AG08395 (cell line): ENCODE data around the gene TMEM121B.

Experiments
- DNase-seq: peaks from one replicate; pipeline ENCODE4 v3.0.0; 2012; ENCODE audit warnings: mixed read lengths, low spot score

TMEM121B gene

DNA sequence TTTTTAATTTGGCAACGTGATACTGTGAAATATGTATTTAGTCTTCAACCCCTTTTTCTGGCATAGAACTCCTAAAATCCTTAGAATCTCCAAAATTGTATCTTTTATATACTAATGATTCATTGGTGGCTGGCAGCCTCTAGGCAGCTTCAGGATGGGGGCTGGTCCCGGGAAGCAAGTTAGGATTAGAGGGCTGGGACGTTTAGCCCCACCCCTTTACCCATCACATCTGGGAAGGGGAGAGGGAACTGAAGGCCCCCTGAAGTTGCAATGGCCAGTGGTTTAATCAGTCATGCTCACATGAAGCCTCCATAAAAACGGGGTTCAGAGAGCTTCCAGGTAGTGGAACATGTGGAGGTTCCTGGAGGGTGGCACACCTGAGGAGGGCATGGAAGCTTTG is 29.3 kb downstream of the TMEM121B start:
- no peak for DNase-seq

DNA sequence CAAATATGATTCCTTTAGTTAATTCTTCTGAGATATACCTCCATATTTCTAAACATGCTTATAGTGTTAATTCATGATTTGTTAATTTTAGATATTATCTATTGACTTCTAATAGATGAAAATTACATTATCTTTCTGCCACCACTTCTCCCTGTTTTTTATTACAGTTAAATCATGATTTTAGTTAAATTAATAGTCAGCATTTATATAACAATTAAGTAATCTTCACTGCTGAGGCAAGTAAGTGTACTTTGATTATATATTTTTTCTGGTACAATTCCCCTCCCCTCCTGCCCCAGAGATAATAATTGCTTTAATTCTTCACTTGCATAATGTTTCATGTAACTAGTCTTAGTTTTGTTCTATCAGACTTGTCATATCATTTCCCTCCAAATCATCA is 30.6 kb downstream of the TMEM121B start:
- no peak for DNase-seq

DNA sequence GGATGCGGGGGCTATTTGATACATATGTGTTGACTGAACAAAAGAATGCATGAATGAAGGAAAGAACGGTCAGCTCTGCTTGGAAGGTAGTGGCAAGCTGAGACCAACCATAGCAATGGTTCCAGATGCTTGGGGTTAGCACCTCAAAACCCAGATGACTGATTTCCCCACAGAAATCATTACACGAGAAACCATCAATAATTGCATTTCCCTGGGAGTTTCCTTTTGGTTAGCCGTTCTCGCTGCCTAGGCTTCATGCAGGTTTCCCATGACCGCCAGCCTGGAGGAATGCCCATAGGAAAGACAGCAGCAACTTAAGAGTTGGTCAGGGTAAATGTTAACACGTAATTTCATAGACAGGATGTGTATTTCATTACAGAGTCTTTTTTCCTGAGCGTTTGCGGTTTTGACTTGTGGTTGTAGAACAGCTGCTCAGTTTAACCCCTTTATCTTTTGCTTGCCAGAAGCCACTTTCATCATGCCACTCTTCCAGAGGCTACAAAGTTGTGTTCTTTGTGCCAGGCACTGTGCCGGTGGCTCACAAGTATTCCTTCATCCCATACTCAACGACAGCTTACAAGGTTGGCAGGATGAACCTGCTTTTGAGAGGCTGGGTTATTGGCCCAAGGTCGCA is 33.5 kb downstream of the TMEM121B start:
- peak; percentile 40 for DNase-seq

DNA sequence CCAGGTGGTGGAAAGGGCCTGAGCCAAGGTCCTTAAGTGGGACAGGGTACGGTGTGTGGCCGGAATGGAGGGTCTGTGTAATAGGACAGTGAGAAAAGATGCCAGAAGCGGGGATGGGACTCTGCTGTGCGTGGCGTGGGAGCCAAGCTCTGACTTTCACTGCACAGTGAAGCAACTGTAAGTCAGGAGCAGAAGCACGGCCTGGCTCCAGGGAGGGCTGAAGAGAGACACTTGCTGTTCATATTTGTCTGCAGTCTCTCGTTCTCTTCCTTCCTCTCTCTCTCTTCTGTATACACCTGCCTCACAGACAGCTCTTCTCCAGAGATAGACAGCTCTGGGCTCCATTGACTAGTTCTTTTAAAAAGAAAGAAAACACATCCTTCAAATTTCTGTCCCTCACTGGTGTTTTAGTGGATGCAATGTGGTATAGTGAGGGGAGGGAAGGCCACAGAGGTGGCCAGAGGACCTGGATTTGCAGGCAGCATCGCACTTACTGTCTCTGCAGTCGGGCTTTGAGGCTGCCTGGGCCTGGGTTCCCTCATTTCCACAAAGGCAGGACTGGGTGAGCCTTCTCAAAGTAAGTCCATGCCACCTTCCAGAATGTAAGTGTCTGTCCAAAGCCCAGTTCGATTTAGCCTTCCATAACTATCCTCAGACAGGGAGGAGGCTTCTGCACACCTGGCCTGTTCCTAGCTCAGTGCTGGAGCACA is 34.2 kb downstream of the TMEM121B start:
- no peak for DNase-seq

DNA sequence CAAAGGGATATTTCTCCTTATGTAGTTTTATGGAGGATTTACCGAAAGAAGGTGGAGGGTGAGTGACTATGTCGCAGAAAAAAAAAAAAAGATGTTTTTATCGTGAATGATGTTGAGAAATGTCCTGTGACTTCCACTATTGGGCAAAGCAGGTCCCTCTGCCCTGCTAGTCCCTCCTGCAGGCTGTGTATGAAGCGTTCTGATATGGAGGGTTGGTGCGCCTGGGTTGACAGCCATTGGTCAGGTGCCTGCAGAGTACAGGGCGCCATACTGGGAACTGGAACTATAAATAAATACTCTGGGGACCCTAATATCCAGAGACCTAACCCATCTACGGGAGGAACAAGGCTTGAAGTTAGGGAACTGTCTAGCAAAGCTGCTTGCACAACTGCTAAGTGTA is 34.9 kb downstream of the TMEM121B start:
- DNase-seq = no peak

DNA sequence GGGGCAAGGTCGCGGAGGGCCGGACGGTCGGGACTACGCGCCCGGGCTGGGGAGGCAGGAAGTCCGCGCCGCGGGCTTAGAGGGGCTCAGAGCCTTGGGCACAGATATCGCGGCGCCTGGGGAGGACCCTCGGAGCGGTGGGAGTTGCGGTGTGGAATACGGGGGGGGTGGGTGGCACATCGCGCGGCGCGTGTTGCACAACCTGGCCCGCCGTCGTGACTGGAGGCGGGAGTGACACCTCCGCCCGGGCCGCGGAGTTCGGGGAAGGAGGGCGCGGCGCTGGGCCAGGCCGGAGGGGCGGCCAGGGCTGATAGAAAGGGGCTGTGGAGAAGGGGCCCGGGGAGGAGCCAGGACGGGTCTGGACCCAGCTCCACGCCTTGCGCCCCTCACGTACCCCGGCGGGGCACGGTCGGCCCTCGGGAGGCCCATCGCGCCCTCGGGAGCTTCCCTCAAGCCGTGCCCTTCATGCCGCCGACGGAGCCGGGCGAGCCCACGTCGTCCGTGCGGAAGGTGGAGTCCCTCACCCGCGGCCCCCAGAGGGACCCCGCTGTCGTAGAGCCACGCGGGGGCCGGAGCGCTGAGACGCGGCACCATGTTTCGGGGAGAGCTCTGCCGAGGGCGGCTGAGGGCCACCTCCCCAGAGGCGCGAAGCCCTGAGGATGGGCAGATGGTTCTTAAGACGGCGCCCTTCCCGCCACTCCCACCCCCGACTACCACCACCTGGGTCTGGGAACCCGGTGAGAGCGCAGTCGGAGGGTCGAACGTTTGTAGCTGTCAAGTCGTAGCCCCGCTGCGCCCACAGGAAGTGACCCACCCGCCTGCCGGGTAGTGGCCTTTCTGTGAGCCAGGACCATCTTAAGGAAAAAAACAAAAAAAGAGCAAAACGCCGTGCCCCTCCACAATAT is 35.6 kb downstream of the TMEM121B start:
- DNase-seq = peak; percentile 36

DNA sequence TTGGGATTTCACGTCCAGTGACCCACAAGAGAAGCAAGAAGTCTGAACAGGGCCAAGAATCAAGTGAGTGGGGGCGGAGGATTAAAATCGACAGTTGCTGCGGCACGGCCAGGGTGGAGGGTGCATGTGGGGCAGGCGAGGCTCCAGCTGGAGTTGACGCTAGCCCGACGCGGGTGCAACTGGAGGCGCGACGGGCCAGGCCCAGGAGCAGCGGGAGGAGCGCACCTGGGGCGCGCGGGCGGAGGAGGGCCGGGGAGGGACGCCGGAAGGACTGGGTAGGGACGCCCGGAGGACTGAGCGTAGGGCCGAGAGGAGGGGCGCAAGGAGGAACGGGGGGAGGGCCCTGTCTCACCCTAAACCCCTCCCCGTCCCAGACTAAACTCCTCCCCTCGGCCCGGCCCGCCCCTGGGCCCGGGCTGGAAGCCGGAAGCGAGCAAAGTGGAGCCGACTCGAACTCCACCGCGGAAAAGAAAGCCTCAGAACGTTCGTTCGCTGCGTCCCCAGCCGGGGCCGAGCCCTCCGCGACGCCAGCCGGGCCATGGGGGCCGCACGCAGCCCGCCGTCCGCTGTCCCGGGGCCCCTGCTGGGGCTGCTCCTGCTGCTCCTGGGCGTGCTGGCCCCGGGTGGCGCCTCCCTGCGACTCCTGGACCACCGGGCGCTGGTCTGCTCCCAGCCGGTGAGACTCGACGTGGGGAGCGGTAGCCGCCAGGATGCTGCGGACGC is 36.4 kb downstream of the TMEM121B start, which contains the start of gene IL17RA:
IL17RA (plus strand) TSS at position 447 of the 723 bp plus-strand sequence; CDS start at position 539, 92 bp downstream.
- peak; percentile 95 for DNase-seq

DNA sequence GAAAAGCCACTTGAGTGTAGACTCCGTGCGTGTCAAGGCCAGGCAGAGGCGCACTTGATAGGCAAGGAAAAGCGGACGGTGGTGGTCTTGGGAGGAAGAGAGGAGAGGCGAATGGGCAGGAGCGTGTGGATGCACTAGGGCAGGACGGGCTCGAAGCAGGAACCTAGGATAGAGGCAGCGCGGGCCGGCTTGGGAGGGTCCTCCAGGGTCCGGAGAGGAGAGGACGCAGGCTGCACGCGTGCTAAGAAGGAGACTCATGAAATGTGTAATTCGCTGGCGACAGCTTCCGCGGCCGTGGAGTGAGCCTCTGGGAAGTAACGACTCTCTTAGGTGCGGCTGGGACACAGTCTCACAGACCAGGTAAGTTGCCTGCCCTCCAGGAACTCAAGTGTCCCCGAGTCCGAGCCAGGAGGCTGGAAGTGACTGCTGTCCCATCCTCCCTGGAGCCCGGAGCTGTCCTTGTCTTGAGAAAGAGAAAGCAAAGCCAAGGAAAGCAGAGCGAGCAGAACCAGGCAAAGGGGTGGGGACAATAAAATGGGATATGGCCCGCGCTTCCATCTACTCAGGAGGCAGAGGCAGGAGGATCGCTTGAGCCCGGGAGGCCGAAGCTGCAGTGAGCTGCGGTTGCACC is 37.2 kb downstream of the TMEM121B start:
- no peak for DNase-seq

DNA sequence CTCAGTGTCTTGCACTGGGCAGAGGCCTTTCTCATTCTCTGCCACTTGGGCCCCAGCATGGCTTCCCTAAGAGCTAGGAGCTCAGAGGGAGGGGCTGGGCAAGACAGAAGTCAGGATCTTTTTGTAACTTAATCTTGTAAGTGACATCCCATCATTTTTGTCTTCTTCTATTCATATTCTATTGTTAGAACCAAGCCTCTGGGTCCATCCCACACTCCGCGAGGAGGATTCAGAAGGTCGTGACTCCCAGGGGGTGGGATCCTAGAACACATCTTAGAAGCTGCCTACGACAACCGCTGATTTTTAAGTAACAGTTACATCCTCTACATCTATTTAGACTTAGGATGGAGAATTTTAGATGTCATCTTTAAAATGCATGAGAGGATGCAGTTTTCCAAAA is 37.9 kb downstream of the TMEM121B start:
- DNase-seq = no peak

DNA sequence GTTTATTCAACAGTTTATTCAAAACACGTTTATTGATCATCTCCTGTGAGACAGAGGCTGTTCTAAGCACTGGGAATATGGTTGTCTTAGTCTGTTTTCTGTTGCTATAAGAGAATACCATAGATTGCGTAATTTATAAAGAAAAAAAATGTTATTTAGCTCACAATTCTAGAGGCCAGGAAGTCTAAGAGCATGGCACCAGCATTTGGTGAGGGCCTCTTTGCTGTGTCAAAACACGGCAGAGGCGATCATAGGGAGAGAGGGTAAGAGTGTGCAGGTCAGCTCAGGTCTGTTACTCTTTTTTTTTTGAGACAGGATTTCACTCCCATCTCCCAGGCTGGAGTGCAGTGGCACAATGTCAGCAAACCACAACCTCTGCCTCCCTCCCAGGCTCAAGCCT is 41.6 kb downstream of the TMEM121B start:
- DNase-seq = no peak

DNA sequence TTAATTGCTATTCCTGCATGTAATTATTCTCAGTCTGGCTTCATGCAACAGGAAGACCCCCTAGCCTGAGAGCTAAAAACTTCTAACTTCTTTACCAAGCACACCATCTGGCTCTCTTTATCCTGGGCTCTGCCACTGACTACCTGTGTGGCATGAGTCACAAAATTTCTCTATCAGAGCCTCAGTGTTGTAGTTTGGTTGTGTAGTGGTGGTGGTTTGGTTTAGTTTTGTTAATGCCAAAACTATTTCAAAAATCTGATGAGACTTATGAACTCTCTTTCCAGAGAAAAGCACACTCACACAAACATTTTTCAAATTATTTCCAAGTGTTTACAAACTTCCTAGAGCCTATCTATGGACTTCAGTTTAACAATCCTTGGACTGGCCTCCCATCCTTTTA is 43.9 kb downstream of the TMEM121B start:
- peak; percentile 75 for DNase-seq

DNA sequence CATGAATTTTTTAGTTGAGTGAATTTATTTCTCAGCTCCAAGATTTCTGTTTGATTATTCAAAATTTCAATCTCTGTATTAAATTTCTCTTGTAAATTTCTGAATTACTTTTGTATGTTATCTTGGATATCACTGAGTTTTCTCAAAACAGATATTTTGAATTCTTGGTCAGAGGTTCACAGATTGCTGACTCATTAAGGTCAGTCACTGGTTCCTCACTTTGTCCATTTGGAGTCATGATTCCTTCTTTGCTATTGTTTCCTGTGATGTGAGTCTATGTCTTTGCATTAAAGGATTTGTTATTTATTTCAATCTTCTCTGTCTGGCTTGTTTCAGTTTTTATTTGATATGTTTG is 46.5 kb downstream of the TMEM121B start:
- no peak for DNase-seq

DNA sequence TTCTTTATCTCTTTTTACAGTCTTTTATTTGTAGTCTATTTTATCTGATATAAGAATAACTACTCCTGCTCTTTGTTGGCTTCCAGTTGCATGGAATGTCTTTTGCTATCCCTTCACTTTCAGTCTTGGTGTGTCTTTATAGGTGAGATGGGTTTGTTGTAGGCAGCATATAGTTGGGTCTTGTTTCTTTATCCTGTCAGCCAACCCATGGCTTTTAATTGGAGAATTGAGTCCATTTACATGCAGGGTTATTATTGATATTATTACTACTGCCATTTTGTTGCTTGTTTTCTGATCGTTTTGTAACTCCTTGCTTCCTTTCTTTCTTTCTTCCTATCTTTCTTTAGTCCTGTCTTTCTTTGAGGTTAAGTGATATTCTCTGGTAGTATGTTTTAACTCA is 48.3 kb downstream of the TMEM121B start:
- DNase-seq = no peak
